ENCODE measurements around the gene MORF4L1. TPM values are rescaled to one million over a fixed set of nuclear protein-coding genes. Genes with fewer than 3 reads are reported as not detected.
A peak's percentile ranks its signal among the peaks of the same experiment; 100 is the strongest.

MORF4L1 gene
- total RNA-seq, 2 donors from 2014 or later = 457 to 505 TPM

DNA sequence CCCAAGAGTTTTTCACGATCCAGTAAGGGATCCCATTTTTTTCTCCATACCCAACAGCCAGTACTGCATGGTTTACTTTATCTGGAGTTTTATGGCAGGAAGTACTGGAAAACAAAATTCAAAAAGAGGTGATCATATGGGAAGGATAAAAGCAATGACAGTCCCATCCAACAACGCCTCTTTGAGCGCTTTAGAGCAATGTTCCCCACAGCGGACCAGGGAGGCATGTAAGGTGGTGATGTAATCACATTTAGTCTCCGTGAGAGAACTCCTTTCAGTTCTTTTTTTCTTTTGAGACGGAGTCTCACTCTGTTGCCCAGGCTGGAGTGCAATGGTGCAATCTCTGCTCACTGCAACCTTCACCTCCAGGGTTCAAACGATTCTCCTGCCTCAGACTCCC is 50.3 kb downstream of the MORF4L1 start:
- no peak for DNase-seq
- no peaks in the 10 kb centered on the region for H3K9me3 Mint-ChIP-seq
- no peaks in the 10 kb centered on the region for H3K27me3 Mint-ChIP-seq (ENCODE audit: insufficient read depth)
- H3K36me3 Mint-ChIP-seq (ENCODE audit: low read depth) = peaks cover 68% of the 10 kb centered on the region
- no peaks in the 10 kb centered on the region for H3K4me1 Mint-ChIP-seq
- no peak overlapping the region for H3K9ac ChIP-seq (ENCODE audit: extremely low read depth, low read length, poor library complexity, severe bottlenecking)
- no peaks in the 10 kb centered on the region for H3K4me1 ChIP-seq (ENCODE audit: control insufficient read depth, insufficient read depth, low read length)
- no peaks in the 10 kb centered on the region for H3K9me3 ChIP-seq (ENCODE audit: control insufficient read depth, low read length)
- WGBS, 2 experiments (ENCODE audit: insufficient coverage in 1 of 2, insufficient read length in 1 of 2) = 93 to 96% methylated on average over 5 to 7 of the region's 7 CpGs
- no peak overlapping the region for H3K27ac ChIP-seq (ENCODE audit: low read depth, low read length)
- TF ChIP-seq, protein P1, sequence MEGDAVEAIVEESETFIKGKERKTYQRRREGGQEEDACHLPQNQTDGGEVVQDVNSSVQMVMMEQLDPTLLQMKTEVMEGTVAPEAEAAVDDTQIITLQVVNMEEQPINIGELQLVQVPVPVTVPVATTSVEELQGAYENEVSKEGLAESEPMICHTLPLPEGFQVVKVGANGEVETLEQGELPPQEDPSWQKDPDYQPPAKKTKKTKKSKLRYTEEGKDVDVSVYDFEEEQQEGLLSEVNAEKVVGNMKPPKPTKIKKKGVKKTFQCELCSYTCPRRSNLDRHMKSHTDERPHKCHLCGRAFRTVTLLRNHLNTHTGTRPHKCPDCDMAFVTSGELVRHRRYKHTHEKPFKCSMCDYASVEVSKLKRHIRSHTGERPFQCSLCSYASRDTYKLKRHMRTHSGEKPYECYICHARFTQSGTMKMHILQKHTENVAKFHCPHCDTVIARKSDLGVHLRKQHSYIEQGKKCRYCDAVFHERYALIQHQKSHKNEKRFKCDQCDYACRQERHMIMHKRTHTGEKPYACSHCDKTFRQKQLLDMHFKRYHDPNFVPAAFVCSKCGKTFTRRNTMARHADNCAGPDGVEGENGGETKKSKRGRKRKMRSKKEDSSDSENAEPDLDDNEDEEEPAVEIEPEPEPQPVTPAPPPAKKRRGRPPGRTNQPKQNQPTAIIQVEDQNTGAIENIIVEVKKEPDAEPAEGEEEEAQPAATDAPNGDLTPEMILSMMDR (conservative IDR thresholded peaks at IDR 0.05) = no peak
- no peak overlapping the region for H3K27ac Mint-ChIP-seq
- H3K27me3 ChIP-seq (ENCODE audit: control insufficient read depth, insufficient read depth, low read length, poor library complexity, severe bottlenecking) = no peaks in the 10 kb centered on the region
- peaks cover 68% of the 10 kb centered on the region for H3K36me3 ChIP-seq (ENCODE audit: control insufficient read depth, insufficient read depth, low read length)
- no peak overlapping the region for H3K4me3 Mint-ChIP-seq
- no peak overlapping the region for H3K4me3 ChIP-seq (ENCODE audit: low read length)

DNA sequence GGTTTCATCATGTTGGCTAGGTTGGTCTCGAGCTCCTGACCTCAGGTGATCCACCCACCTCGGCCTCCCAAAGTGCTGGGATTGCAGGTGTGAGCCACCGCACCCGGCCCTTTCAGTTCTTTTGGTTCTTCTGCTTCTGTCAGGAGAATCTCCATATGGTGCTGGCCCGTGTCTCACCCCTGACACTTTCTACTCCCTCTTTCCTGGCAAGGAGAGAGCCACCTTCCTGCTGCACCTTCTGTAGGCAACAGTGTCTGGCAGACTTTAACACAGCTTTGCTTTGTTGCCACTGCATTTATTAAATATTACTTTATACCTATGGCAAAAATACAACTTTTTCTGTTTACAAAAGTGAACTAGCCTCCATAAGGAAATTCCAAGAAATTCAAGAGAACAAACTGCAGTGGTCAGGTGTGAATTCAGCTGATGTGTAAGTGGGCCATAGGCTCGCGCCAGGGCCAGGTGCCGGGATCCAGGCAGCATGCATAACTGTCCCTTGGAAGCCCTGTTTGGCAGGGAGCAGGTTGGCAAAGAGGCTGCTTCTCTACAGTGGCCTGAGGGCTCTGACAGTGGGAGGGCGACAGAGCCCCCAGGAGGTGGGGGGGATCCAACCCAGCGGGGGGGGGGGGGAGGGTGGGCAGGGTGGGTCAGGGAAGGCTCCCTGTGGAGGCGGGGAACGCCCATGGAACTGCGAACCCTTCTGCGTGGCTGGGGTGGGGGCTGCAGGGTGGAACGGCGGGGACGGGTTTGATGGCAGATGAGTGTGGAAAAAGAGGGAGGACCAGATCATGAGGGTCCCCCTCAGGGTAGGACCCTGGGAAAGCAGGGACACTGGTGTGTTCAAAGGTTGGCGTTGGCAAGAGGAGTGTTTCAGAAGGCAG is 51.0 kb downstream of the MORF4L1 start:
- no peaks in the 10 kb centered on the region for H3K27me3 ChIP-seq (ENCODE audit: control insufficient read depth, insufficient read depth, low read length, poor library complexity, severe bottlenecking)
- no peak overlapping the region for H3K9ac ChIP-seq (ENCODE audit: extremely low read depth, low read length, poor library complexity, severe bottlenecking)
- Mint-ChIP-seq H3K4me1 (no peaks in the 10 kb centered on the region), H3K27me3 (ENCODE audit: insufficient read depth) (no peaks in the 10 kb centered on the region), H3K9me3 (no peaks in the 10 kb centered on the region), H3K36me3 (ENCODE audit: low read depth) (peaks cover 65% of the 10 kb centered on the region), H3K27ac (peak overlapping the region; percentile 19), H3K4me3 (no peak overlapping the region)
- WGBS, 2 experiments (ENCODE audit: insufficient coverage in 1 of 2, insufficient read length in 1 of 2) = 94 to 98% methylated on average over 8 to 15 of the region's 18 CpGs
- no peaks in the 10 kb centered on the region for H3K9me3 ChIP-seq (ENCODE audit: control insufficient read depth, low read length)
- H3K36me3 ChIP-seq (ENCODE audit: control insufficient read depth, insufficient read depth, low read length) = peaks cover 62% of the 10 kb centered on the region
- no peak overlapping the region for H3K27ac ChIP-seq (ENCODE audit: low read depth, low read length)
- DNase-seq = no peak
- TF ChIP-seq, protein P1 (conservative IDR thresholded peaks at IDR 0.05) = no peak
- H3K4me1 ChIP-seq (ENCODE audit: control insufficient read depth, insufficient read depth, low read length) = no peaks in the 10 kb centered on the region
- H3K4me3 ChIP-seq (ENCODE audit: low read length) = no peak overlapping the region

DNA sequence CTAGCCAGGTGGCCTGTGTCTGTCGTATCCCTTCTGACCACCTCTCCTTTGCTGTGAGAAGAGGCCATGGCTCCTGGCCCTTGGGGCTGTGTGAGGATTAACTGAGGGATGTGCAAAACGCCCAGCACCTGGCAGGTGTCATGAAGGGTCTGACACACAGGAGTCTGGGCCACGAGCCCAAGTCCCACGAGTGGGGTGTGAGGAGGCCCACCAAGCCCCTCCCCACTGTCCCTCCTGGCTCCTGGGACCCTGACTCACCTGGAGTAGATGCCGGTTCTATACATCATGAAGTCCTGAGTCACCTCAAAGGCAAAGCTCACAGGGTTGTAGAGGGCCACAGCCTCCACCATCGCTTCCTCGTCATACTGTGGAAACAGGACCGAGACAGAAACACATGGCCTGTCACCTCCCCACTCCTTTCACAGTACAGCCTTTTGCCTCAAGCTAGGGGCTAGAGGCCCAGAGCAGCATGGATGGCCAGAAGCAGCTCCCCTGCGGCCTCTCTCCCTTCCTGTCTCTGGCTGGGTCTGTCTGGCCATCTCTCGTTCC is 52.5 kb downstream of the MORF4L1 start:
- TF ChIP-seq, protein P1 (conservative IDR thresholded peaks at IDR 0.05) = no peak
- peak overlapping the region; percentile 64 for H3K27ac Mint-ChIP-seq
- no peak overlapping the region for H3K4me3 ChIP-seq (ENCODE audit: low read length)
- H3K4me3 Mint-ChIP-seq = no peak overlapping the region
- no peaks in the 10 kb centered on the region for H3K27me3 ChIP-seq (ENCODE audit: control insufficient read depth, insufficient read depth, low read length, poor library complexity, severe bottlenecking)
- no peaks in the 10 kb centered on the region for H3K9me3 ChIP-seq (ENCODE audit: control insufficient read depth, low read length)
- no peak overlapping the region for H3K27ac ChIP-seq (ENCODE audit: low read depth, low read length)
- H3K4me1 ChIP-seq (ENCODE audit: control insufficient read depth, insufficient read depth, low read length) = no peaks in the 10 kb centered on the region
- no peaks in the 10 kb centered on the region for H3K27me3 Mint-ChIP-seq (ENCODE audit: insufficient read depth)
- H3K36me3 Mint-ChIP-seq (ENCODE audit: low read depth) = peaks cover 53% of the 10 kb centered on the region
- no peaks in the 10 kb centered on the region for H3K4me1 Mint-ChIP-seq
- peak; percentile 40 for DNase-seq
- WGBS, 2 experiments (ENCODE audit: insufficient coverage in 1 of 2, insufficient read length in 1 of 2) = 84 to 95% methylated on average over 6 to 10 of the region's 10 CpGs
- H3K36me3 ChIP-seq (ENCODE audit: control insufficient read depth, insufficient read depth, low read length) = peaks cover 48% of the 10 kb centered on the region
- no peaks in the 10 kb centered on the region for H3K9me3 Mint-ChIP-seq
- H3K9ac ChIP-seq (ENCODE audit: extremely low read depth, low read length, poor library complexity, severe bottlenecking) = no peak overlapping the region

All from endodermal cell (in vitro differentiated cells).